NCI-H2081 treated with DMSO at 0.1 percent for 48 hours (cell line): ENCODE measurements around the gene ARRDC1.

Experiments used
- DNase-seq: peaks from one replicate; lab custom pipeline; 2025; lab: John Stamatoyannopoulos, UW

ARRDC1 gene

GRCh38 chr9:137639303-137640051 is 34.0 kb downstream of the ARRDC1 start:
- no peak for DNase-seq

DNA sequence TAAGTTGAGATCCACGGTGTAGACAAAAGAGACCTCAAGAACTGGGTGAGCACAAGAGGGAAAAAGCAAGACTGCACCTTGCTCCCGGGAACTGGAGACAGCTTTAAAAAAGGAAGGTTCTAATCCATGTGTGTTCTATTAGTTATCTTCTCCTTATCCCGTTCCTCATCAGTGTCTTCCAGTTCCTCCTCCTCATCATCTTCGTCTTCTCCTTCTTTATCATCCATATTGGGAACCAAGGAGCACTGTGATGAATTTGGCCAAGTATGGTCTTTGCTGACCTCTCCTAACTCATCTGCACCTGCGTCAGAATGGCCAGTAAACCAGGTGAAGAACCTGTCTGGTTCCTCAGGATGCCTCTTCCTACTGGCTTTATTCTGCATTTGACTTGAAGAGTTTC is 35.4 kb downstream of the ARRDC1 start:
- DNase-seq, result no peak

DNA sequence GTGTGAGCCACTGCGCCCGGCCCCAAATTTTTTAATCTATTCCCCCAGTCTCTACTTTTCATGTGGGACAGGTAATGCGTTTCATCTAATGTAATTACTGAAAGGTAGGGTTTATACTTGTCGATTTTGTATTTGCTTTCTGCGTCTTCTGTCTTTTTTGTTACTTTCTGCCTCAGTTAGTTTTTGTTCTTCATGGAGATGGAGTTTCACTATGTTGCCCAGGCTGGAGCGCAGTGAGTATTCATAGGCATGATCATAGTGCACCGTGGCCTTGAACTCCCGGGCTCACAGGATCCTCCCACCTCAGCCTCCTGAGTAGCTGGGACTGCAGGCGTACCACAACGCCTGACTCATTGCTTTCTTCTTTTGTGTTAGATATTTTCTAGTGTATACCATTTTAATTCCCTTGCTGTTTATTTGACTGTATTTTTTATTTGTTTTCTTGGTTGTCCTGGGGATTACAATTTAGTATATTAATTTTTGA is 36.7 kb downstream of the ARRDC1 start:
- no peak for DNase-seq

- DNase-seq, result no peak
Observed at GRCh38 chr9:137642892-137643291, 37.4 kb downstream of the ARRDC1 start.

GRCh38 chr9:137643921-137644320 is 38.4 kb downstream of the ARRDC1 start:
- no peak for DNase-seq

DNA sequence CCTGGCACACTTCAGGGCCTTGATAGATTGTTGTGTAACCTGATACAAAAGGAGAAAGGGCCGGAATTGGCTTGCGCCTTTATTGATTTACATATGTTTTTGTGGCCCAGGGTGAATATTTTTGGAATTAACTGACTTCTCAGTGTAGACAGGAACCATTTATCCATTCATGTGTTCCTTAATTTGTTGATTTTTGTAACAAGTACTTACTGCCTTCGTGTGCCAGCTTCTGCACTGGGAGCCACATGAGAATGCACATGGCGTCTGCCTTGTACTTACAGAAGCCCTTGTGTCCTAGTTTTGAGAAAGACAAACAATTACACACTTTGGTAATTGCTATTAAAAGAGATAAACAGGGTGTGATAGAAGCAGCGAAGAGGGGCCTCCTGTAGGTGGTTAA is 39.7 kb downstream of the ARRDC1 start:
- peak; percentile 78 for DNase-seq

- DNase-seq, result no peak
Observed at GRCh38 chr9:137646341-137646740, 40.9 kb downstream of the ARRDC1 start.

DNA sequence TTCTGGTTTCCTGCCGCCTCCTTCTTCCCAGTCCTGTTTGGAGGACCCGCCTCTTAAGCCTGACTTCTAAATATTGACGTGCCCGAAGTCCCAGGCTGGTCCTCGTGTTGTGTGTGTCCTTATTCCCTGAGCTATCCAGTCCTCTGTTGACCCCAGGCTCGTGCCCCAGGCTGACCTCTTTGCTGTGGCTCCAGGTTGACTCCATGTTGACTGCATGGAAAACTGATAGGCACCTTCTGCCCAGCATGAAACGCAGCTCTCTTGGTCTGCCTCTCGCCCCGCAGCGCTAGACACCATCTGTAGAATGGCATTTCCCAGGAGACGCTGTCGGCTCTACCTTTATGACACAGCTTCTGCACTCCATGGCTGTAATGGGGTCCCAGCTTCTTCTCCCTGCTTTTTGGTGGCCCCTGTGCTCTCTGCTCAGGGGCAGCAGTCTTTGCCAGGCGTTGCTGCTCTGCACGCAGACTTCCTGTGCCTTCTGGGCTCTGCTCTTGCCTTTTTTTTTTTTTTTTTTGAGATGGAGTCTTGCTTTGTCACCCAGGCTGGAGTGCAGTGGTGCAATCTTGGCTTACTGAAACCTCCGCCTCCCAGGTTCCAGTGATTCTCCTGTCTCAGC is 41.7 kb downstream of the ARRDC1 start:
- DNase-seq, result no peak

DNA sequence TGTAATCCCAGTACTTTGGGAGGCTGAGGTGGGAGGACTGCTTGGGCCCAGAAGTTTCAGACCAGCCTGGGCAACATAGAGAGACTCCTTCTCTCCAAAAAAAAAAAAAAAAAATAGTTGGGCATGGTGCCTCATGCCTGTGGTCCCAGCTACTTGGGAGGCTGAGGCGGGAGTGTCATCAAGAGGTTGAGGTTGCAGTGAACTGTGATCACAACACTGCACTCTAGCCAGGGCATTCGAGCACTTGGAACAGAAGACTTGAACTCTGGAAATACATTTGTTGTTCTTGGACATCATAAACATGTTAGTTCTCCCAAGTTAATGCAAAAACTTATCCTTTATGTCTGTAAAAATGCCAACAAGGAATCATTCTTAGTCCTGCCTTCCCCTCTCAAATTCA is 42.9 kb downstream of the ARRDC1 start:
- no peak for DNase-seq

GRCh38 chr9:137649553-137649952 is 44.1 kb downstream of the ARRDC1 start:
- DNase-seq, result no peak

GRCh38 chr9:137650259-137650658 is 44.8 kb downstream of the ARRDC1 start:
- no peak for DNase-seq

DNA sequence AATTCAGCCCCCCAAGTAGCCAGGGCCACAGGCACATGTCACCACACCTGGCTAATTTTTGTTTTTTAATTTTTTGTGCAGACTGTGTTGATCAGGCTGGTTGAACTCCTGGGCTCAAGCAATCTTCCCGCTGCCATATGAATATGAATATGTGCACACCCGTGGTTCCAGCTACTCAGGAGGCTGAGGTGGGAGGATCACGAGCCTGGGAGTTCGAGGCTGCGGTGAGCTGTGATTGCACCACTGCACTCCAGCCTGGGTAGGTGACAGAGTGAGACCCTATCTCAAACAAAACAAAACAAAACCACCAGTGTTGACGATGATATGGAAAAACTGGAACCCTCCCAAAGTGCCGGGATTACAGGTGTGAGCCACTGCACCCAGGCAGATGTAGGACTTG is 45.3 kb downstream of the ARRDC1 start:
- no peak for DNase-seq

- DNase-seq, result no peak
Observed at GRCh38 chr9:137656416-137656815, 50.9 kb downstream of the ARRDC1 start.

GRCh38 chr9:137657606-137658005 is 52.1 kb downstream of the ARRDC1 start:
- no peak for DNase-seq

DNA sequence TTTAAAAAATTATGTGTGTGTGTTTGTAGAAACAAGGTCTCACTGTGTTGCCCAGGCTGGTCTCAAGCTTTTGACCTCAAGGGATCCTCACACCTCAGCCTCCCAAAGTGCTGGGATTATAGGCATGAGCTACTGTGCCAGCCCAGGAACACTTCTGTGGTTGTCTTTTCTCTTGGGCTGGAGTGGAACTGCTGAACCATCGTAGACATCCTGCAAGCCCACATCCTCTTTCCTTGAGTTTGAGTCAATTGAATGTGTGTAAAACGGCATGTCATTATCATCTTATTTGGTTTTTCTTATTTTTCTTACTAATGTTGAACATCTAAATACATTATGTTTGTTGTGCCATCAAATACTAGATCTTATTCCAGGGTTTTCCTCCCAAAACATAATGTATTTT is 53.3 kb downstream of the ARRDC1 start:
- DNase-seq, result no peak

DNA sequence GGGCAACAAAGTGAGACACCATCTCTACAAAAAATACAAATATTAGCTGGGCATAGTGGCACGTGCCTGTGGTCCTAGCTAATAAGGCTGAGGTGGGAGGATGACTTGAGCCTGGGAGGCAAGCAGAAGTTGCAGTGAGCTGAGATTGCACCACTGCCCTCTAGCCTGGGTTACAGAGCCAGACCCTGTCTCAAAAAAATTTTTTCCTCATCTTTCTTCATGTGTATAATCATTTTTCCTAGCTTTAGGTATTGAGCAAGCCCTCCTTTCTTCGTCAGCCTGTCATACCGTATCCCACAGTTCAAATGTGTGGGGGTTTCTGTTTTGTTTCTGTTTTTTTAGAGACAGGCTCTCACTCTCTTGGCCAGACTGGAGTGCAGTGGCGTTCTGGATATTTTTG is 54.7 kb downstream of the ARRDC1 start:
- DNase-seq, result no peak

DNA sequence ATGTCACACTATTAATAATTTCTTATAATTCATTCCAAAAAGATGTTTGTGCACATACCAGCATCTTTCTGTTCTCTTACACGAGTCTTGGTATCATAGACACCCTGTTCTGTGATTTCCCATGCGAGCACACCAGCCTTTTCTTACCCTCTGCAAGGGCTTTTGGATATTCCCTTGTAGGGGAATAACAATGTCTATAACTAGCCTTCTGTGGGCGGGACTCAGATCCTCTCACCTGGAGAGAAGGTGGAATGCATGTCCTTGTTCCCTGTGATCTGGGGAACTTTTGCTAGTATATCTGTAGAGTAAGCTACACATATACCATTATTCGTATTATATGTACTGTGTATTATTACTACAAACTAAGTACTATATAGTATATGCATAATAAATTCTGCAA is 58.1 kb downstream of the ARRDC1 start:
- DNase-seq, result no peak

- DNase-seq, result no peak
Observed at GRCh38 chr9:137664676-137665075, 59.2 kb downstream of the ARRDC1 start.
